NCI-H1694 (cell line): Measurements from ENCODE around the gene KANK3.
"Not testable (repeated sequence)": the region's sequence is repeated elsewhere in the genome, so short reads cannot be mapped to it uniquely, and the experiment has no call there.

Source experiments
- DNase-seq: peaks from one replicate; lab custom pipeline; 2025; lab: John Stamatoyannopoulos, UW

KANK3 gene

DNA sequence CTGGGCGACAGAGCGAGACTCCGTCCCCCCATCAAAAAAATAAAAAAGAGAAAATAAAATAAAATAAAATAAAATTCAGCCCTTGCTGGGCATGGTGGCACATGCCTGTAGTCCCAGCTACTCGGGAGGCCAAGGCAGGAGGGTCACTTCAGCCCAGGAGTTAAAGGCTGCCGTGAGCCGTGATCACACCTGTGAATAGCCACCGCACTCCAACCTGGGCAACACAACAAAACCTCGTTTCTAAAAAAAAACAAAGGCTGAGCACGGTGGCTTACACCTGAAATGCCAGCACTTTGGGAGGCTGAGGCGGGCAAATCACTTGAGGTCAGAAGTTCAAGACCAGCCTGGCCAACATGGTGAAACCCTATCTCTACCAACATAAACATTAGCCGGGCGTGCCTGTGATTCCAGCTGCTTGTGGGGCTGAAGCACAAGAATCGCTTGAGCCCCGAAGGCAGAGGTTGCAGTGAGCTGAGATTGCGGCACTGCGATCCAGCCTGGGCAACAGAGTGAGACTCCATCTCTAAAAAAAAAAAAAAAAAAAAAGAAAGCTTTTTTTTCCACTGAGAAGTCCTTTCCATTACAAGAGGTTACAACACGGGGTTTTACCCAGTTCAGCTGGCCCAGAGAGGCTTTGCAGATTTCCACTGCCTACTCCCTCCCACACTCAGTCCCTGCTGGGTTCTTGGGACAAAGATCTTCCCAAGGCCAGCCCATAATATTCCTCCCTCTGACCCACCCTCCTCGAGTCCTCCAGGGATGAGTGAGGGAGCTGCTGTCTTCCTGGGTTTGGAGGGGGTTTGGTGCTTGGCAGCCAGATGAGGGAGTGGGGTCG lies 27.3 kb upstream of the KANK3 start:
- no peak for DNase-seq

DNA sequence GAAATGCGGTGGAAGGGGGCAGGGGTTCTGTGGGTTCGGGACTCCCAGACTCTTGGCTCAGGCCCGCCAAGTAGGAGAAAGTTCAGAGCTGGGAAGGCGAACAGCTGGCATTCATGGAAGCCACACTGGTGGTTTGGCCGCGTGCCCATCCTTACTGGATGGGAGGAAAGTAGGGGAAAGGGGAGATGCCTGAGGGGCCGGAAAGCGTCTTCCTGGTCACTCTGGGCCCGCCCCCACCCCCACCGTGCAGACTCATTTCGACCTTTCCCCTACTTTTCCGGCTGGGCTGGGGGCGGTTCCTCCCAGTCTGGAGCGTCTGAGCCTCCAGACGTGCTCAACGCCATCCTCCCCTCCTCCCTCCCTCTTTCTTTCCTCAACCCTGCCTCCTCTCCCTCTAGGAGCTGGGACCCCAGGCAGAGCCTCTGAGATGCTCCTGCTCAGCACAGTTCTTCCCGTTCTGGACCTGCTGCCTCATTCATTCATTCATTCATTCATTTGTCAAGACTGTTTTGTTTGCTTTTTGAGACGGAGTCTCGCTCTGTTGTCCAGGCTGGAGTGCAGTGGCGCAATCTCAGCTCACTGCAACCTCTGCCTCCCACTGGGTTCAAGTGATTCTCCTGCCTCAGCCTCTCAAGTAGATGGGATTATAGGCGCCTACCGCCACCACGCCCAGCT lies 24.4 kb upstream of the KANK3 start:
- peak; percentile 53 for DNase-seq

DNA sequence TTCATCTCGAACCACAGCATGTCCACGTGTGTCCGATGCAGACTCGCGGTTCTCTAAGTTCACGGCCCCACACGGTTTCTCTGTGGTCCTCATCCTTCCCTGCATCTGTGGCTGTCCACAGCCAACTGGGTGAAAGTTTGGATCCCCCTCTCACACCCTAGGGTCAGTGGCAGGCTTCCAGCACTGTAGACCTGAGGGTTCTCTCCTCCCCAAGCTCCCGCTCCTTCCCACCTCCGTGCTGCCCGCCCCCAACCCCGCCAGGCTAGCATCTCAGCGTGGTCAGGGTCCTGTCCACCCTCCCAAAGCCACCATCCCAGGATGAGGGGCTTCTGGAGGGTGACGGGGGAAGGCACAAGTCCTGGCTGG lies 23.9 kb upstream of the KANK3 start:
- DNase-seq = no peak

DNA sequence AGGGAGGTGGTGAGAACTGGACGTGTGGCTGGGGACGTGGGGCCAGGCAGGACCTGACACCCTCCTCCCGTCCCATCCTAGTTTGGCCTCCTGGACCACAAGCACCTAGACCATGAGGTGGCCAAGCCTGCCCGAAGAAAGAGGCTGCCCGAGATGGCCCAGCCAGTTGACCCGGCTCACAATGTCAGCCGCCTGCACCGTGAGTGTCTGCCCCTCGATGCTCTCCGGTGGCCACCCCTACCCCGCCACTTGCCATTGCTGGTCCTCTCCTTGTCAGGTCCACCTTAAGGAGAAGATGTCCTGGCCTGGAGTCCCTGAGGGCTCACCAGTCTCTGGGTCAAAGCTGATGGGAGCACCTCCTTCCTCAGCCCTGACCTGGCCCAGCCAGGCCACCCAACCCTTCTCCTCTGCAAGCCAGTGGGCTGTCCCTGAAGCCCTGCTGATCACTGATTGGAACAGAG lies 23.1 kb upstream of the KANK3 start:
- no peak for DNase-seq

DNA sequence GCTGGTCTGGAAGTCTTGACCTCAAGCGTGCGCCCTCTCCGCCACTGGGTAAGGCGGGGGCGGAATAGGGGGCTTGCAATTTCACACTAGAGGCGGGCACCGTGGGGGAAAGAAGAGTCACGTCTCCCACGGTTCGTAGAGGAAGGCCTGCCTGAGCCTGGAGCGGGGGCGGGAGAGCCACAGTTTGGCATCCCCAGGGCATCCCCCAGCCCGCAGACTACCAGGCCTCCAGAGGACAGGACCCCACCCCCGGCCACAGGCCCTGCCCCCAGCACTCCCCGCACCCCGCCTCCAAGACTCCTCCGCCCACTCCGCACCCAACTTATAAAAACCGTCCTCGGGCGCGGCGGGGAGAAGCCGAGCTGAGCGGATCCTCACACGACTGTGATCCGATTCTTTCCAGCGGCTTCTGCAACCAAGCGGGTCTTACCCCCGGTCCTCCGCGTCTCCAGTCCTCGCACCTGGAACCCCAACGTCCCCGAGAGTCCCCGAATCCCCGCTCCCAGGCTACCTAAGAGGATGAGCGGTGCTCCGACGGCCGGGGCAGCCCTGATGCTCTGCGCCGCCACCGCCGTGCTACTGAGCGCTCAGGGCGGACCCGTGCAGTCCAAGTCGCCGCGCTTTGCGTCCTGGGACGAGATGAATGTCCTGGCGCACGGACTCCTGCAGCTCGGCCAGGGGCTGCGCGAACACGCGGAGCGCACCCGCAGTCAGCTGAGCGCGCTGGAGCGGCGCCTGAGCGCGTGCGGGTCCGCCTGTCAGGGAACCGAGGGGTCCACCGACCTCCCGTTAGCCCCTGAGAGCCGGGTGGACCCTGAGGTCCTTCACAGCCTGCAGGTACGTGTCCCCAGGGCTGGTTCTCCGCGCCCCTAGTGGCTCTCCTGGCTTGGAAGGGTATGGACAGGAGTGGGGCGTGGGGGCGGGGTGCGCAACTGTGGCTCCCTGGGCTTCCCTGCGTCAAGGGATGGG lies 21.0 kb upstream of the KANK3 start, which contains the start of gene ANGPTL4:
Gene ANGPTL4 (plus strand): TSS at position 353 of the 969 bp plus-strand sequence. CDS start 167 bp downstream, at position 520.
- no peak for DNase-seq

DNA sequence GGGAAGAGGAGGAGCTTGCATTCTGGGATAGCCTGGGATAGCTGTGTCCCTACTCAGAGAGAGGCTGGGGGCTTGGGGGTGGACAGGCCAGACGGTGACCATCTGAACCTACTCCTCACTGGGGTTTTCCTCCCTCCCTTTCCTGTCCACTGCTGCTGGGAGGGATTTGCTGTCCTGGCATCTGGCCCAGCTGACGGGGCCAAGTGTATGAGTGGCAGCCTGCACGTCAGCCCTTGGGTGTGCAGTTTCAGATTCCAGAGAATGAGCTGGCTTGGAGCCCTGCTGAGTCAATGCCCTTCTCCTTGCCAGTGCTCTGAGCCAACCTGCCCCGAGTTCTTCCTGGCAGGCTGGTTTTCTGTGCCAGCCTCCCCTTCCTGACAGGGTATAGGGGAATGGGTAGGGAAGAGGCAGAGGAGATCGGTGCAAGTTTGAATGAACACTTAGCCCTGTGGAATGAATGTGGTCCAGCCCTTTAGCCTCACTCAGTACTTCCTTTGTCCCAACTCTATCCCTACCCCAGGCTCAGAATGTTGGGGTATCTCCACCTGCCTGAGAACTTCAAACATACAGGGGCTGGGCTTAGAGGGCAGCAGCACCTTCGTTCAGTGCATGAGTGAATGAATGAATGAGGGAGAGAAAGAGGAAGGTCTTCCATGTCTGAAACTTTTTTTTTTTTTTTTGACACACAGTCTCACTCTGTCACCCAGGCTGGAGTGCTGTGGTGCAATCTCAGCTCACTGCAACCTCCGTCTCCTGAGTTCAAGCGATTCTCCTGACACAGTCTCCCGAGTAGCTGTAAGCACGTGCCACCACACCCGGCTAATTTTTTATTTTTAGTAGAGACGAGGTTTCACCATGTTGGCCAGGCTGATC lies 19.1 kb upstream of the KANK3 start:
- peak; percentile 39 for DNase-seq

DNA sequence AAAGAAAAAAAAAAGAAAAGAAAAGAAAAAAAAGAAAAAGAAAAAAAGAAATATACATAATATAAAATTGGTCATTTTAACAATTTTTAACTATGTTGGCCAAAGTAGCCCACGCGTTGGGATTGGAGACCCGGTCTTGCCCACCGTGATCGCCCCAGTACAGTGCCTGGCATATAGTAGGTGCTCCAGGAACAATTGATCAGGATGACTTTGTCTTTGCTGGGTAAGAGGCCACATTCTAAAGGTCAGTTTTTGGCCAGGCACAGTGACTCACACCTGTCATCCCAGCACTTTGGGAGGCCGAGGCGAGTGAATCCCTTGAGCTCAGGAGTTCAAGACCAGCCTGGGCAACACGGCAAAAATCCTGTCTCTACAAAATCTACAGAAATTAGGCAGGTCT lies 17.1 kb upstream of the KANK3 start:
- no peak for DNase-seq

DNA sequence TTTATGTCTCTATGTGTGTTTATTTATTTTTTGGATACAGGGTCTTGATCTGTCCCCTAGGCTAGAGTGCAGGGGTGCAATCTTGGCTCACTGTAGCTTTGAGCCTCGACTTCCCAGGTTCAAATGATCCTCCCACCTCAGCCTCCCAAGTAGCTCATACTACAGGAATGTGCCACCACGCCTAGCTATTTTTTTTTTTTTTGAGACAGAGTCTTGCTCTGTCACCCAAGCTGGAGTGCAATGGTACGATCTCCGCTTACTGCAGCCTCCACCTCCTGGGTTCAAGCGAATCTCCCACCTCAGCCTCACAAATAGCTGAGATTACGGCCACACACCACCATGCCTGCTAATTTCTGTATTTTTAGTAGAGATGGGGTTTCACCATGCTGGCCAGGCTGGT lies 15.9 kb upstream of the KANK3 start:
- DNase-seq = no peak

DNA sequence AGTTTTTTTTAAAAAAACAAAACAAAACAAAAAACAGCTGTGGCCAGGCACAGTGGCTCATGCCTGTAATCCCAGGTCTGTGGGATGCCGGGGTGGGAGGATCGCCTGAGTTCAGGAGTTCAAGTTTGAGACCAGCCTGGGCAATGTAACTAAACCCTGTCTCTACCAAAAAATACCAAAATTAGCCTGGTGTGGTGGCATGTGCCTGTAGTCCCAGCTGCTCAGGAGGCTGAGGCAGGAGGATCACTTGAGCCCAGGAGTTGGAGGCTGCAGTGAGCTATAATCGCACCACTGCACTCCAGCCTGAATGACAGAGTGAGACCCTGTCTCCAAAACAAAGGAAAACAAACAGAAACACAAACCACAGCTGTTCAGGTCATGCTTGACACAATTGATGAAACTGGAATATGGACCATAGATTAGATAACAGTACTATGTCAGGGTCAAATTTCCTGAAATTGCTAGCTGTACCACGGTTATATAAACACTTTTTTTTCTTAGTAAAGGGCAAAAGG lies 14.0 kb upstream of the KANK3 start:
- DNase-seq = no peak

DNA sequence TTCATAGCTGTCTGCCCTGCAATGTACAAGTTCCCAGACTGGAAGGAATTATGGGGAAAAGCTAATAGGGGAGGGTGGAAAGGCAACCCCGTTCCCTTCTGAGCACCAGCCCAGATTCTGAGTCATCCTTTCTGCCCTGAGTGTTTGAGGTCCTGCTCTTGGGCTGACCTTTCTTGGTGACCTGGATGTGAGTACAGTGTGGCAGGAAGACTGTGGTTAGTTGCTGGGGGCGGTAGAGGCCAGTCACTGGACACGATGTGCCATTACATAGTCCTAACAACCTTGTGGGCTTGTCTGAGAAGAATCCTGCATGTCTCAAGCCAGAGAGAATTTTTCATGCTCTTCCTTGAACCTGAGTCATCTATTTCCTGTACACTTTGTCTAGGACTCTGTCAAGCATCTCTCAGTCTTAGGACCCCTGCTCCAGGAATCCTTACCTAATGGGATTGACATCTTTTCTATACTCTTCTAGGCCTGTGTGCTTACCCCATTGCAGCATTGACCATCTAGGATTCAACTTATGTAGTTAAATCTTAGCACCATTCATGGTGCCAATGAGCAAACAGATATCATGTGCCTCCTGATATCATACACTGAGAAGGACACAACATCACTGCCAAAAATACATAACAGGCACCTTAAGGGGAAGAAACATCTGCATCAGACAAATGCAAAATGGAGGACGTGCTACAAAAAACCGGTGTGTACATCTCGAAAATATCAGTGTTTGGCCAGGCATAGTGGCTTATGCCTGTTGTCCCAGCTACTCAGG lies 12.8 kb upstream of the KANK3 start:
- no peak for DNase-seq

DNA sequence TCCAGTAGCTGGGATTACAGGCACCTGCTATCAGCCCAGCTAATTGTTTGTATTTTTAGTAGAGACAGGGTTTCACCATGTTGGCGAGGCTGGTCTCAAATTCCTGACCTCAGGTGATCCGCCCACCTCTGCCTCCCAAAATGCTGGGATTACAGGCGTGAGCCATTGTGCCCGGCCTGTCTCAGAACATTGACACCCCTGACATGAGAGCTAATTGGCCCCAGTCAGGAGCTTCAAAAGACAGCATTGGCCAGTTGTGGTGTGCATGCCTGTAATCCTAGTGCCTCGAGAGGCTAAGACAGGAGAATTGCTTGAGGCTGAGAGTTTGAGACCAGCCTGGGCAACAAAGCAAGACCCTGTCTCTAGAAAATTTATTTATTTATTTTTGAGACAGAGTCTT lies 9.8 kb upstream of the KANK3 start:
- not testable (repeated sequence) for DNase-seq

DNA sequence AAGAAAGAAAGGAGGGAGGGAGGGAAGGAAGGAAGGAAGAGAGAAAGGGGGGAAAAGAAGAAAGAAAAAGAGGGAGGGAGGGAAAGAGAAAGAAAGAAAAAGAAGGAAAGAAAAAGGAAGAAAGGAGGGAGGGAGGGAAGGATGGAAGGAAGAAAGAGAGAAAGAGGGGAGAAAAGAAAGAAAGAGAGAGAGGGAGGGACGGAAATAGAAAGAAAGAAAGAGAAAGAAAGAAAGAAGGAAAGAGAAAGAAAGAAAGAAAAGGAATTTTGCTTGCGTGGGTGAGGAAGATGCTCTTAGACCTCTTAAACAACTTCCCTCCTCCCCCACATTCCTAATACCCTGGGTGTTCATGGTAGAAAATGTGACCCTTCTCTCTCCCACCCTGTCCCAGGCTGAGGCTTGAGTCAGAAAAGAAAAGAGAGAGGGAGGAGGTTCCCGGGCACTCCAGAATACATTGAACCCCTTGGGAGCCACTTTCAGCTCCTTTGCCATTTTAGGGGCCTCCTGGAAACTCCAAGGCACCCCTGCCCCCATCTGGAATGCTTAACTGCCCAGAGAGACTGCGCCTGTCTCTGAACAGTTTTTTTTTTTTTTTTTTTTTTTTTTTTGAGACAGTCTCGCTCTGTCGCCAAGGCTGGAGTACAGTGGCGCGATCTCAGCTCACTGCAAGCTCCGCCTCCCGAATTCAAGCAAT lies 9.2 kb upstream of the KANK3 start:
- DNase-seq = no peak

DNA sequence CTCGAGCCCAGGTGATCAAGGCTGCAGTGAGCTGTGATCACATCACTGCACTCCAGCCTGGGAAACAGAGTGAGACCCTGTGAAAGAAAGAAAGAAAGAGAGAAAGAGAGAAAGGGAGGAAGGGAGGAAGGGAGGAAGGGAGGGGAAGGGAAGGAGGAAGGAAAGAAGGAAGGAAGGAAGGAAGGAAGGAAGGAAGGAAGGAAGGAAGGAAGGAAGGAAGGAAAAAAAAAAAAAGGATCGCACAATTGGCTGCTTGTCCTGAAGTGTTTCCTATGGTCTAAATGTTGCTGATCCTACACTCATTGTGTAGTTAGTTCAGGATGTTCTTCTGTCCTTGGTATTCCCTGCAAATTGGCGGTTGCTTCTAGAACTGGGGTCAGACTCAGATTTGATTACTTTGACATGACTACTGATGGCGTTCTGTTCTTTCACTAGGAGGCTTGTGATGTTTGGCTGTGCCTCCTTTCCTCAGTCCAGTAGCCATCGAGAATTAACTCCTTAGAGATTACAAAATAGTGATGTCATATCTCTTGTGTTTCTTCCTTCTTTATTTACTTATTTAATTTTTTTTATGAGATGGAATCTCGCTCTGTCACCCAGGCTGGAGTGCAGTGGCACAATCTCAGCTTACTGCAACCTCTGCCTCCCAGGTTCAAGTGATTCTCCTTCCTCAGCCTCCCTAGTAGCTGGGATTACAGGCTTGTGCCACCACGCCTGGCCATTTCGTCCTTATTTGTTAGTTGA lies 6.7 kb upstream of the KANK3 start:
- not testable (repeated sequence) for DNase-seq

DNA sequence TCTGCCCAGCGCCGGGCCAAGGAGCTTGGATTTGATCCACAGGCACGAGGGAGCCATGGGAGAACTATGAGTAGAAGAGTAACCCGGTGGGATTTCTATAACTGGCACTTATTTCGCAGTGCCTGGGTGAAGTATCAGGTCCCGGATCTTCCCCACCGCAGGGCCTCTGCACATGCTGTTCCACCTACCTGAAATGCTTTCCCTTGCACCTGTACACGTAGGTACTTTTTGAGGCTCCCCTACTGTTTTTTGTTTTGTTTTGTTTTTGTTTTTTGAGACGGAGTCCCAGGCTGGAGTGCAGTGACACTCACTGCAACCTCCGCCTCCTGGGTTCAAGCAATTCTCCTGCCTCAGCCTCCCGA lies 402 bp upstream of the KANK3 start:
- no peak for DNase-seq

DNA sequence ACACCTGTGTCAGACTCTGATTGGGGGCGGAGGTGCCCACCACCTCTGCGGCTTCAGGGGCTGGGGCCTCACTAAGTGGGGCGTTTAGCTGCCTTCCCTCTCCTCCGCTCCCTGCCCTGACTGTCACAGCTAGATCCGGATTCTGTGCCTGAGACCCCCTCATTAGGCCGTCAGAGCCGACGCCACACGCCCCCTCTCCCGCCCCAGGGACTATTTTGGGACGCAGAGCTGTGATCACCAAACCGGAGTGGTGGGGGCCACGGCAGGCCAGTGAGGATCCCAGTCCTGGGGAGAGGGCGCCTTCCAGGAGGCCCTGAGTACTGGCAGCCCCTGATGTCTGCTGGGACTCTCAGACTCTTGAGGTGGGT lies 762 bp downstream of the KANK3 start:
- no peak for DNase-seq

DNA sequence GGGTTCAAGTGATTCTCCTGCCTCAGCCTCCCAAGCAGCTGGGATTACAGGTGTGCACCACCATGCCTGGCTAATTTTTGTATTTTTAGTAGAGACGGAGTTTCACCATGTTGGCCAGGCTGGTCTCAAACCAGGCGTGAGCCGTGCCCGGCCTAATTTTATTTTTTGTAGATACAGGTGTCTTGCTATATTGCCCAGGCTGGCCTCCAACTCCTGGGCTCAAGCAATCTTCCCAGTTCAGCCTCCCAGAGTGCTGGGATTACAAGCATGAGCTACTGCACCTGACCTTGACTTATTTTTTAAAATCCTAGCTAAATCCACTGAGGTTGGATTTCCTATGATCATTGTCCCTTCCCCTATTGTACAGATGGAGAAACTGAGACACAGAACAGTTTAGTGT lies 1.6 kb downstream of the KANK3 start:
- not testable (repeated sequence) for DNase-seq

DNA sequence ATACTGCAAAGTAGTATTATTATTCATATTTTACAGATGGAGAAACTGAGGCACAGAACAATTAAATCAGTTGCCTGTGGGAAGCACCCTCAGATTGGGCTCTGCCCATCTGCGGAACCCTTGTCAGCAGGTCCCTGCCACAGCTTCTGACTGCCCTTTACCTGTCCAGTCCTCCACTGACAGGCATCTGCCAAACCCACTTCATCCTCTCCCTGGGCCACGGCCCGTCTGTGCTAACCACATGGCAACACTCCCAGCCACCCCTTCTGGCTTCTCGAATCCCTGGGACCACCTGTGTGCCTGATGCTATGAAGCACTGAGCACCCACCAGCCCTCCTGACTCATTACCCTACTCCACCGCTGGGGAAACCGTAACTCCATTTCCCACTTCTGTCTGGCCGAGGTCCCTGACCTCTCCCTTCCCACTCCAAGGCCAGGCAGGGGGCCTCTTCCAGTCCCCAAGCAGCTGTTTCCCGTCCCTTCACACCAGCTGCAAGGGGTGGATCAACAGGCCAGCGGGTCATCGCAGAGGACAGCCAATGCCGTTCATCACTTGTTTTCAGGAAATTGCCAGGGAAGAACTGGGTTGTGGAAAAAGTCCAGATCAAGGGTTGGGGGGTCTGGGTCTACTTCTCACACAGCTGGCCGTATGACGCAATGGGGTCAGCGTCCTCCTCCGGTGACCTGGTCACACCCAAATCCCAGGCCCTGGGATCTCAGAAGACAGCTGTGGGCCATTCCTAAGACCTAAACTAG lies 2.5 kb downstream of the KANK3 start:
- no peak for DNase-seq

DNA sequence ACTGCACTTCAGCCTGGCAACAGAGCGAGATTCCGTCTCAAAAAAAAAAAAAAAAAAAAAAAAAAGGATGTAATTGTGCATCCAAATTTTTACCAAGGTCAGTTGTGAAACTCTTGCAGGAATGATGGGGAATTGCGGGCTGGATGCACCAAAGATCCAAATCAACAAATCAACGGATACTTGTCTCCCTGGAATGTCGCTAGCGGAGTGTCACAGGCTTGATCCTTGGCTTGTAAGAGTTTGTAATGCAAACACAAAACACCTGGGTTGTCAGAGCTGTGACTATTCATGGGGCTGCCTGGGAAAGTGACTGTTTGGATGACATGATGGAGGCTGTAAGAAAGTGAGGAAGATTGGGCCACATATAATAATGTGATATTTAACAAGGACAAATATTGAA lies 4.2 kb downstream of the KANK3 start:
- no peak for DNase-seq
